ENCODE results near the gene CSNK1G2.

Gene CSNK1G2

GRCh38 chr19:1949304-1950101 lies 8.5 kb downstream of the CSNK1G2 start:
- no peak for DNase-seq (ENCODE audit: low spot score)
- H3K4me3 ChIP-seq = no peak overlapping the region
- no peak overlapping the region for H3K27ac ChIP-seq
- no peak for TF ChIP-seq CTCF (IDR thresholded peaks at IDR 0.05)

- Histone ChIP-seq H3K27ac (no peak overlapping the region), H3K4me3 (no peak overlapping the region)
- no peak for DNase-seq (ENCODE audit: low spot score)
- TF ChIP-seq CTCF (IDR thresholded peaks at IDR 0.05) = no peak
Measured at GRCh38 chr19:1950640-1951039, 9.7 kb downstream of the CSNK1G2 start.

DNA sequence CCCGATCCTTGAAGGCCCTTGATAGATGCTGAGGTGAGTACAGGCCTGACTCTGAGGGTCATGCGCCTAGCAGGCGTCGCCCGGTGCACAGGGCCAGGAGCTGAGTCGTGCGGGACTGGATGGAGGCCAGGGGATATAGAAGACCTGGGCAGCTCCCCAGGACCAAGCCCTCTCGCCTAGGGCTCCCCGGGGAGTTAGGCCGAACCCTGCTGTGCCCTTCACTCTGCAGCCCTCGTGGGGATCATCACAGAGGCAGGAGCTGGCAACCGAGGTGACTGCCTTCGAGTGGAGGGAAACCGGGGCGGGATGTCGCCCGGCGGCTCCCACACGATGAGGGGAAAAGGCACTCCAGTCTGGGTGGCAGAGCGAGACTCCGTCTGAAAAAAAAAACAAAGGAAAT lies 11.7 kb downstream of the CSNK1G2 start:
- no peak for DNase-seq (ENCODE audit: low spot score)
- no peak overlapping the region for H3K27ac ChIP-seq
- no peak overlapping the region for H3K4me3 ChIP-seq
- no peak for TF ChIP-seq CTCF (IDR thresholded peaks at IDR 0.05)

- DNase-seq (ENCODE audit: low spot score) = no peak
- H3K4me3 ChIP-seq = no peak overlapping the region
- no peak for TF ChIP-seq CTCF (IDR thresholded peaks at IDR 0.05)
- no peak overlapping the region for H3K27ac ChIP-seq
Measured at GRCh38 chr19:1953037-1953436, 12.1 kb downstream of the CSNK1G2 start.

DNA sequence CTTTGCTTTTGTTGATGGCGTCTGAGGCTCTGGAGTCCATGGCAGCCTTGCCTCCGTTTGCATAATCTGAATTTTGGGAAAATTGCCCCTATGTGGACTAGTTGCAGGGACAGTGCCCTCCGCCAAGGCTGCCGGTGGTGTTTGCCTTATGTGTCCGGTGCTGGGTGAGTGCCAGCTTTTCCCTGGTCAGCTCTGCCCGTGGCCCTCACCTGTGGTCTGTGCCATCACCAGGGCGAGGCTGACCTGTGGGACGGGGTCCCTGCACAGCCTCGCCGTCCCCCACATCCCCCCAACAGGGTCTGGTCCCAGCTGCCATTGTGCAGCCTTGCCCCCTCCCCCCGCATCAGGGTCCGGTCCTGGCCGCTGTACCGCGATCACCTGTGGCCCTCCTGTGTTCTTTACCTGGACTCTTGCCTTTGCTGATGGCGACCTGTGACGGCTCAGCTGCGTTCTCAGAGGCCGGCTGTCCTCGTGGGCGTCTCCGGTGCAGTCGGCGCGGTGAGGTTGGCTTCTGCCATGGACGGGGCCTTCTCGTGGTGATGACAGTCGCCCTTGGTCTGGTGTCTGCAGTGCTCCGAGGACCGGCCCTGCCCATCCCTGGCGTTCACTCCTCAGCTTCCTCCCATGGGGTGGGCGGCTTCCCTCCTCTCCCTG lies 12.6 kb downstream of the CSNK1G2 start:
- DNase-seq (ENCODE audit: low spot score) = no peak
- H3K4me3 ChIP-seq = no peak overlapping the region
- no peak for TF ChIP-seq CTCF (IDR thresholded peaks at IDR 0.05)
- no peak overlapping the region for H3K27ac ChIP-seq

GRCh38 chr19:1954532-1954933 lies 13.6 kb downstream of the CSNK1G2 start:
- no peak for TF ChIP-seq CTCF (IDR thresholded peaks at IDR 0.05)
- Histone ChIP-seq H3K4me3 (no peak overlapping the region), H3K27ac (no peak overlapping the region)
- no peak for DNase-seq (ENCODE audit: low spot score)

Measured in coronary artery (tissue), 2 donors.